Nephron progenitor cell (in vitro differentiated cells): ENCODE data around the gene PDRG1.

ENCODE experiments used
- DNase-seq: peaks from one replicate; pipeline ENCODE4 v3.0.0; 2021
- H3K27ac Mint-ChIP-seq: 2 replicates; pipeline ENCODE4 v1.8.0; 2021; ENCODE audit warnings: mild to moderate bottlenecking, moderate library complexity, mixed read lengths
- H3K27me3 Mint-ChIP-seq: 2 replicates; pipeline ENCODE4 v1.8.0; 2021; ENCODE audit warnings: mild to moderate bottlenecking, low read depth, mixed read lengths; ENCODE audit not compliant: poor library complexity
- H3K36me3 Mint-ChIP-seq: 2 replicates; pipeline ENCODE4 v1.8.0; 2021; ENCODE audit warnings: low read depth, mixed read lengths
- H3K4me1 Mint-ChIP-seq: 2 replicates; pipeline ENCODE4 v1.8.0; 2021; ENCODE audit warnings: mixed read lengths
- H3K4me3 Mint-ChIP-seq: 2 replicates; pipeline ENCODE4 v1.8.0; 2021; ENCODE audit warnings: mild to moderate bottlenecking, moderate library complexity, mixed read lengths
- H3K9me3 Mint-ChIP-seq: 2 replicates; pipeline ENCODE4 v1.8.0; 2021; ENCODE audit warnings: mild to moderate bottlenecking, moderate library complexity, mixed read lengths
- TF ChIP-seq, protein P1 (sequence below): fragments of 200-600 bp; sonication (generic); IDR thresholded peaks from 2 replicates; pipeline ENCODE4 v1.5.0; 2021; ENCODE audit warnings: antibody characterized with exemption

PDRG1 gene

DNA sequence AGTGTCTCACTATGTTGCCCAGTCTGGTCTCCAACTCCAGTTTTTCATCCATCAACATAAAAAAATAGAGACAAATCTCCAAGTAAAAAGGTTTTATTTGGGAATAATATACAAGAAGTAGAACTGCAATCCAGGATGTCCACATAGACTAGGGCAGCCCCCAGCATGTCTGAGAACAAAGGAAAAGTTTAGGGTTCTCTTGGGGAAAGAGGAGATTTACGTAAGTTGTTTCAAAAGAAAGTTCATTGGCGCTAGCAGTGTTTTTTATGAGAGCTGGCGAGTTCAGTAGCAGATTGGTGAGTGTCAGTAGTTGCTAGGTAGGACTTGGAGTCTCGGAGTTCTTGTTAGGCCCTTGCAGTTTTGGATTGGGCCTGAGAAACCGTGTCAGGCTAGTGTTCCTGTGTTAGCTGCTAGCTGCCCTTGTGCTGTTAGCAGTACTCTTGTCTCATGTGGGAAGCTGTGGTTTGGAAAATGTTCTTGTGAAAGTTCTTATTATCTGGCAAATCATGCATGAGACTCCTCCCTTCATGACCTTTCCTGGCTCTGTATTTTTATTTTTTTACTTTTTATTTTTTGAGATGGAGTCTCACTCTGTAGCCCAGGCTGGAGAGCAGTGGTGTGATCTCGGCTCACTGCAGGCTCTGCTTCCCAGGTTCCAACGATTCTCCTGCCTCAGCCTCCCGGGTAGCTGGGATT is 56.7 kb downstream of the PDRG1 start:
- Mint-ChIP-seq H3K4me3 (no peak overlapping the region), H3K27me3 (peaks cover 5% of the 10 kb centered on the region), H3K36me3 (no peaks in the 10 kb centered on the region), H3K27ac (peak overlapping the region; percentile 32), H3K9me3 (peaks cover 6% of the 10 kb centered on the region), H3K4me1 (peaks cover 16% of the 10 kb centered on the region)
- no peak for DNase-seq
- TF ChIP-seq, protein P1, sequence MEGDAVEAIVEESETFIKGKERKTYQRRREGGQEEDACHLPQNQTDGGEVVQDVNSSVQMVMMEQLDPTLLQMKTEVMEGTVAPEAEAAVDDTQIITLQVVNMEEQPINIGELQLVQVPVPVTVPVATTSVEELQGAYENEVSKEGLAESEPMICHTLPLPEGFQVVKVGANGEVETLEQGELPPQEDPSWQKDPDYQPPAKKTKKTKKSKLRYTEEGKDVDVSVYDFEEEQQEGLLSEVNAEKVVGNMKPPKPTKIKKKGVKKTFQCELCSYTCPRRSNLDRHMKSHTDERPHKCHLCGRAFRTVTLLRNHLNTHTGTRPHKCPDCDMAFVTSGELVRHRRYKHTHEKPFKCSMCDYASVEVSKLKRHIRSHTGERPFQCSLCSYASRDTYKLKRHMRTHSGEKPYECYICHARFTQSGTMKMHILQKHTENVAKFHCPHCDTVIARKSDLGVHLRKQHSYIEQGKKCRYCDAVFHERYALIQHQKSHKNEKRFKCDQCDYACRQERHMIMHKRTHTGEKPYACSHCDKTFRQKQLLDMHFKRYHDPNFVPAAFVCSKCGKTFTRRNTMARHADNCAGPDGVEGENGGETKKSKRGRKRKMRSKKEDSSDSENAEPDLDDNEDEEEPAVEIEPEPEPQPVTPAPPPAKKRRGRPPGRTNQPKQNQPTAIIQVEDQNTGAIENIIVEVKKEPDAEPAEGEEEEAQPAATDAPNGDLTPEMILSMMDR = no peak
